SIG-M5 treated with dmso at 0.1 percent for 504 hours (cell line): ENCODE results near the gene PAH.

Source experiments
- DNase-seq: peaks from one replicate; lab custom pipeline; 2025; ENCODE audit not compliant: unreplicated experiment; lab: John Stamatoyannopoulos, UW

The PAH gene

GRCh38 chr12:102902093-102902492 lies 15.0 kb downstream of the PAH start:
- DNase-seq: no peak

- no peak for DNase-seq
Measured at GRCh38 chr12:102900389-102900788, 16.7 kb downstream of the PAH start.

- DNase-seq: no peak
Measured at GRCh38 chr12:102896067-102896466, 21.0 kb downstream of the PAH start.

GRCh38 chr12:102891756-102892155 lies 25.3 kb downstream of the PAH start:
- DNase-seq: no peak

GRCh38 chr12:102888511-102888910 lies 28.5 kb downstream of the PAH start:
- no peak for DNase-seq

GRCh38 chr12:102885043-102885932 lies 31.8 kb downstream of the PAH start:
- no peak for DNase-seq

- peak; percentile 32 for DNase-seq
Measured at GRCh38 chr12:102883204-102883799, 33.7 kb downstream of the PAH start.

GRCh38 chr12:102880783-102881182 lies 36.3 kb downstream of the PAH start:
- no peak for DNase-seq

GRCh38 chr12:102879144-102879763 lies 37.8 kb downstream of the PAH start:
- DNase-seq: peak; percentile 83

GRCh38 chr12:102876883-102877282 lies 40.2 kb downstream of the PAH start:
- DNase-seq: no peak

- no peak for DNase-seq
Measured at GRCh38 chr12:102874819-102875218, 42.2 kb downstream of the PAH start.

GRCh38 chr12:102873077-102873476 lies 44.0 kb downstream of the PAH start:
- no peak for DNase-seq

GRCh38 chr12:102871014-102871413 lies 46.0 kb downstream of the PAH start:
- no peak for DNase-seq

GRCh38 chr12:102869571-102869970 lies 47.5 kb downstream of the PAH start:
- no peak for DNase-seq

- DNase-seq: no peak
Measured at GRCh38 chr12:102865821-102866615, 51.0 kb downstream of the PAH start.

- no peak for DNase-seq
Measured at GRCh38 chr12:102862486-102862885, 54.6 kb downstream of the PAH start.

- DNase-seq: no peak
Measured at GRCh38 chr12:102851246-102851645, 65.8 kb downstream of the PAH start.

- DNase-seq: no peak
Measured at GRCh38 chr12:102849722-102850447, 67.2 kb downstream of the PAH start.

GRCh38 chr12:102848832-102849231 lies 68.2 kb downstream of the PAH start:
- no peak for DNase-seq

GRCh38 chr12:102847131-102847530 lies 69.9 kb downstream of the PAH start:
- no peak for DNase-seq
